MCF 10A (cell line): ENCODE data around the gene ZNF524. TPM values are rescaled to one million over a fixed set of nuclear protein-coding genes. Genes with fewer than 3 reads are reported as not detected.

Source experiments
- BruUV-seq: library from RNA; stranded (reverse); fragments of 400-500 nt; replicated peaks from 2 replicates; lab custom pipeline; 2021; lab: Mats Ljungman, UMichigan
- CTCF ChIA-PET: fragments of 300-600 bp; sonication (Branson Sonifier 250); formaldehyde crosslinking; extraction: SDS; loops from one replicate; lab custom pipeline; 2021; ENCODE audit warnings: antibody characterized with exemption, inconsistent platforms; lab: Yijun Ruan, JAX
- POLR2A ChIA-PET: fragments of 300-600, 350-650 bp; sonication (Branson Sonifier 250); formaldehyde crosslinking; extraction: SDS; loops from one replicate; lab custom pipeline; 2020; ENCODE audit warnings: antibody characterized with exemption, inconsistent platforms; lab: Yijun Ruan, JAX
- DNase-seq: peaks from one replicate; pipeline ENCODE4 v3.0.0-alpha.2; 2018; ENCODE audit not compliant: unreplicated experiment
- H3K27ac Mint-ChIP-seq: one replicate; pipeline ENCODE4 v1.8.0; 2022; ENCODE audit warnings: mild to moderate bottlenecking, low read depth, mixed read lengths; ENCODE audit not compliant: unreplicated experiment
- H3K27me3 Mint-ChIP-seq: one replicate; pipeline ENCODE4 v1.8.0; 2022; ENCODE audit warnings: mixed read lengths; ENCODE audit not compliant: insufficient read depth, unreplicated experiment
- H3K36me3 Mint-ChIP-seq: one replicate; pipeline ENCODE4 v1.8.0; 2022; ENCODE audit warnings: mild to moderate bottlenecking, moderate library complexity, mixed read lengths; ENCODE audit not compliant: insufficient read depth, unreplicated experiment
- H3K4me1 Mint-ChIP-seq: one replicate; pipeline ENCODE4 v1.8.0; 2022; ENCODE audit warnings: mixed read lengths; ENCODE audit not compliant: insufficient read depth, unreplicated experiment
- H3K4me3 Mint-ChIP-seq: one replicate; pipeline ENCODE4 v1.8.0; 2022; ENCODE audit warnings: mild to moderate bottlenecking, moderate library complexity, mixed read lengths; ENCODE audit not compliant: unreplicated experiment
- H3K9me3 Mint-ChIP-seq: one replicate; pipeline ENCODE4 v1.8.0; 2022; ENCODE audit warnings: mixed read lengths; ENCODE audit not compliant: unreplicated experiment
- intact Hi-C: fragments of 100-400 bp; cut with micrococcal nuclease; formaldehyde crosslinking; loops from 2 replicates; pipeline ENCODE4 v1.14.1; 2022
- total RNA-seq: library from RNA; stranded (reverse); gene quantifications from 2 replicates; pipeline ENCODE4 v1.2.3, GENCODE V29; 2022
- TF ChIP-seq, protein P1 (sequence below): fragments of 200-600 bp; IDR thresholded peaks from one replicate; pipeline ENCODE4 v1.8.0; 2022; ENCODE audit warnings: antibody characterized with exemption, mild to moderate bottlenecking; ENCODE audit not compliant: unreplicated experiment

ZNF524 gene
- total RNA-seq, 1 experiment from 2014 or later, result 17.6 TPM

DNA sequence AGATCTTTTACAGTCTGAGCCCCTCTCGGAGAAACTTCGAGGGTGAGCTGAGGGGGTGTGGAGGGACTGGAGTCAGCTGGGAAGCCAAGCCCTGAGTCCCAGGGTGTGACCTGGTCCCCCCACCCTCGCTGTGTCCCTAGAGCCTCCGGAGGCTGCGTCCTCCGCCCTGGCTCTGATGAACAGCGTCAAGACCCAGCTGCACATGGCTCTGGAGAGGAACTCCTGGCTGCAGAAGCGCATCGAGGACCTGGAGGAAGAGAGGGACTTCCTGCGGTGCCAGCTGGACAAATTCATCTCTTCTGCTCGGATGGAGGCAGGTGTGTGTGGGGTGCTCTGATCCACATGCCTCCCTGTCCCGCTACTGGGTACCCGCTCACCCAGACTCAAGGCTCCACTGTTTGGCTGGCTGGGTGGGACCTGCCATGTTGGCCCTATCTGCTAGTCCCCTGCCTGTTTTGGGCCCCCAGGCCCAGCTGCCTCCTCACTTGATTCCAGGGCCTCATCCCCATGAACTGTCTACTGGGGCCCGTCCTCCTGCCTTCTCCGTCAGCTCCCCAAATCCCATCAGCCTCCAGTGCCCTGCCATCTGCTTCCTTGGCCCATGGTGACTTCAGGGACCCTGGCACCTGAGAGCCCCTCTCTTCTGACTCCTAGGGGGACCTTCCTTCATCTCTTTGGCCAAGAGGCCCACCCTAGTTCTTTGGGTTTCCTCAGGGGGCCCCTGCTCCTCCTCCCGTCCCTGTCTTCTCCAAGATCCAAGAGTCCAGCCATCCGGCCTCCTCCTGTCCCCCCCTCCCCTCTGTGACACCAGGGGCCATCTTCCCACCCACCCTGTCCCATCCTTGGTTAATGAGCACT is 49.4 kb downstream of the ZNF524 start:
- POLR2A ChIA-PET, result interaction anchor here (0.9 kb wide), 1 partner anchor 14 kb away, joined by 3 read pairs; no protein-coding TSS in a partner anchor
- CTCF ChIA-PET, result interaction anchor here (0.6 to 1.3 kb wide), 6 partner anchors 16 to 1179 kb away, joined by 3 to 5 read pairs (median 4); no protein-coding TSS in a partner anchor

DNA sequence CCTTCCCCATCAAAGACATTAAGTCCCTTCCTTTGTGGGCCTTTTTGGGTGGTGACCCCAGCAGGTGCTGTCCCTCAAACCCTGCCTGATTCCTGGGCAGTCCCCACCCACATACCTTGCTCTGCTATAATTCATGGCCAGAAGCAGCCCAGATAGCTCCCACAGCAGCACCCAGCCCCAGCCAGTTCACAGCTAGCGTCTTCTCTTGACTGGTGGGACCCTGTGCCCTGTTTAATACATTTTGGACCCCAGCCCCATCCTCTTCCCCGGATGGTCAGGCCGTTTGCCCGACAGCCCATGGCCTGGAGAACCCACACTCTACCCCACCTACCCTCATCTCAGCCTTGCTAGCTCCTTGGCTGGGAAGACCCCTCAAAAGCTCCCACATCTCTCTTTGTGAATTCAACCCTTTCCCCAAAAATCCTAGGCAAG is 50.1 kb downstream of the ZNF524 start:
- Mint-ChIP-seq H3K9me3 (no peaks in the 10 kb centered on the region), H3K4me3 (no peak overlapping the region), H3K4me1 (no peaks in the 10 kb centered on the region), H3K36me3 (peaks cover 39% of the 10 kb centered on the region), H3K27ac (no peak overlapping the region), H3K27me3 (no peaks in the 10 kb centered on the region)
- TF ChIP-seq, protein P1, sequence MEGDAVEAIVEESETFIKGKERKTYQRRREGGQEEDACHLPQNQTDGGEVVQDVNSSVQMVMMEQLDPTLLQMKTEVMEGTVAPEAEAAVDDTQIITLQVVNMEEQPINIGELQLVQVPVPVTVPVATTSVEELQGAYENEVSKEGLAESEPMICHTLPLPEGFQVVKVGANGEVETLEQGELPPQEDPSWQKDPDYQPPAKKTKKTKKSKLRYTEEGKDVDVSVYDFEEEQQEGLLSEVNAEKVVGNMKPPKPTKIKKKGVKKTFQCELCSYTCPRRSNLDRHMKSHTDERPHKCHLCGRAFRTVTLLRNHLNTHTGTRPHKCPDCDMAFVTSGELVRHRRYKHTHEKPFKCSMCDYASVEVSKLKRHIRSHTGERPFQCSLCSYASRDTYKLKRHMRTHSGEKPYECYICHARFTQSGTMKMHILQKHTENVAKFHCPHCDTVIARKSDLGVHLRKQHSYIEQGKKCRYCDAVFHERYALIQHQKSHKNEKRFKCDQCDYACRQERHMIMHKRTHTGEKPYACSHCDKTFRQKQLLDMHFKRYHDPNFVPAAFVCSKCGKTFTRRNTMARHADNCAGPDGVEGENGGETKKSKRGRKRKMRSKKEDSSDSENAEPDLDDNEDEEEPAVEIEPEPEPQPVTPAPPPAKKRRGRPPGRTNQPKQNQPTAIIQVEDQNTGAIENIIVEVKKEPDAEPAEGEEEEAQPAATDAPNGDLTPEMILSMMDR, result no peak
- BruUV-seq, result no TSS peak
- no peak for DNase-seq
- ChIA-PET POLR2A (no interaction called here), CTCF (interaction anchor here (0.6 to 0.7 kb wide), 2 partner anchors 17 to 182 kb away, joined by 3 to 4 read pairs; no protein-coding TSS in a partner anchor)
- intact Hi-C loops, result no loop called here

More for the DNA sequence above, 49.4 kb downstream of the ZNF524 start:
- Mint-ChIP-seq H3K27ac (no peak overlapping the region), H3K4me3 (peak overlapping the region; percentile 40), H3K4me1 (peaks cover 2% of the 10 kb centered on the region), H3K27me3 (no peaks in the 10 kb centered on the region), H3K9me3 (no peaks in the 10 kb centered on the region), H3K36me3 (peaks cover 42% of the 10 kb centered on the region)
- BruUV-seq, result no TSS peak
- TF ChIP-seq, protein P1, result no peak
- intact Hi-C loops, result no loop called here
- no peak for DNase-seq

DNA sequence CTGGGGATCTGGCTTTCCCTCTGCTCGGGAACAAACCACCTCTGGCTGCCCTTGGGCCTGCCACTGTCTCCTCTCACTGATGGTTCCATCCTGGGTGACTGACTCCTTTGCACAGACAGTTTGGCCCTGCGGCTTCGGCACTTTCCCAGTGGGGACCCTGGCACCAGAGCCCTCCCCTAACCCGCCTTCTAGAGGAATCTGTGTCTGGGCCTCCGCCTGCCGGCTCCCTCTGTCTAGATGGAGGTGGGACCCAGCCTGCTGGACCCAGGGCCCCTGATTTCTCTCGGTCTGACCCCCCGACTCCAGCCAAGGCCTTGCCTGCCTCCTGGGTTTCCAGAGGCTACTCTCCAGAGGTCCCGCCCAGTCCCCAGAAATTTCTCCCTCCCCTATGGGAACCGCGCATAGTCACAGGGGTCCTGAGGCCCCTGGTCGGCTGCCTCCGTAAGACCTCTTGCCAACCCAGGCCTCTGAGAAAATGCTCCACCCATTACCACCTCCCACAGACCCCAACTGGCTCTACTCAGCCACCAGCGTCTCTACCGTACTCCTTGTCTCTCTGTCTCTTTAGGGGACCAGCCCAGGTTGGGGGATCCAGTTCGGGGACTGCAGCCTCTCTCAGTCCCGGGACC is 50.6 kb downstream of the ZNF524 start:
- DNase-seq, result no peak
- CTCF ChIA-PET, result interaction anchor here (0.6 to 0.7 kb wide), 2 partner anchors 17 to 182 kb away, joined by 3 to 4 read pairs; no protein-coding TSS in a partner anchor
- no TSS peak for BruUV-seq
- no peaks in the 10 kb centered on the region for H3K9me3 Mint-ChIP-seq
- H3K27ac Mint-ChIP-seq, result no peak overlapping the region
- intact Hi-C loops, result no loop called here
- H3K4me3 Mint-ChIP-seq, result no peak overlapping the region
- H3K36me3 Mint-ChIP-seq, result peaks cover 39% of the 10 kb centered on the region
- no peaks in the 10 kb centered on the region for H3K27me3 Mint-ChIP-seq
- TF ChIP-seq, protein P1, result no peak
- POLR2A ChIA-PET, result no interaction called here
- H3K4me1 Mint-ChIP-seq, result no peaks in the 10 kb centered on the region

DNA sequence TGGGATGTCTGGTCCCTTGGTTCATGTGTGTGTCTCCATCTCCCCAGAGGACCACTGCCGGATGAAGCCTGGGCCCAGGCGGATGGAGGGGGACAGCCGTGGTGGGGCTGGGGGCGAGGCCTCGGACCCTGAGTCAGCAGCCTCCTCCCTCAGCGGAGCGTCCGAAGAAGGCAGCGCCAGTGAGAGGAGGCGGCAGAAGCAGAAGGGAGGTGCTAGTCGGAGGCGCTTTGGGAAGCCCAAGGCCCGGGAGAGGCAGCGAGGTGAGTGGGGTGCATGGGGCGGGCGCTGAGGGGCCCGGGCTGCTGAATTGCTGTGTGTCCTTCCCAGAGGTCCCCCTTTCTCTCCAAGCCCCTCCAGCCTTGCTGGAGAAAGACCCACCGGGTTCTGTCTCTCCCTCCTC is 51.1 kb downstream of the ZNF524 start:
- TF ChIP-seq, protein P1, result no peak
- Mint-ChIP-seq H3K4me3 (no peak overlapping the region), H3K4me1 (peaks cover 5% of the 10 kb centered on the region), H3K27ac (no peak overlapping the region), H3K27me3 (no peaks in the 10 kb centered on the region), H3K36me3 (peaks cover 34% of the 10 kb centered on the region), H3K9me3 (no peaks in the 10 kb centered on the region)
- BruUV-seq, result no TSS peak
- CTCF ChIA-PET, result no interaction called here
- POLR2A ChIA-PET, result no interaction called here
- intact Hi-C loops, result no loop called here
- no peak for DNase-seq
